Activated naive CD8-positive, alpha-beta T cell treated with anti-CD3 and anti-CD28 coated beads for 36 hours (primary cell): Measurements from ENCODE around the gene IFNA7. TPM values are rescaled to one million over a fixed set of nuclear protein-coding genes. Genes with fewer than 3 reads are reported as not detected.
"Not testable (repeated sequence)": the region's sequence is repeated elsewhere in the genome, so short reads cannot be mapped to it uniquely, and the experiment has no call there.

Experiments
- DNase-seq: peaks from one replicate; pipeline ENCODE4 v3.0.0; 2021
- H3K27ac Mint-ChIP-seq: one replicate; pipeline ENCODE4 v1.8.0; 2022; ENCODE audit warnings: mild to moderate bottlenecking, moderate library complexity, mixed read lengths
- H3K27me3 Mint-ChIP-seq: one replicate; pipeline ENCODE4 v1.8.0; 2022; ENCODE audit warnings: mild to moderate bottlenecking, mixed read lengths
- H3K36me3 Mint-ChIP-seq: one replicate; pipeline ENCODE4 v1.8.0; 2021; ENCODE audit warnings: mild to moderate bottlenecking, mixed read lengths
- H3K4me1 Mint-ChIP-seq: one replicate; pipeline ENCODE4 v1.8.0; 2021; ENCODE audit warnings: mixed read lengths
- H3K4me3 Mint-ChIP-seq: one replicate; pipeline ENCODE4 v1.8.0; 2022; ENCODE audit warnings: mild to moderate bottlenecking, moderate library complexity, mixed read lengths
- H3K9me3 Mint-ChIP-seq: one replicate; pipeline ENCODE4 v1.8.0; 2022; ENCODE audit warnings: mixed read lengths
- total RNA-seq, 2 experiments: library from RNA; stranded (reverse); gene quantifications; one replicate each; pipeline ENCODE4 v1.2.3, GENCODE V29; 2021

Gene IFNA7
- total RNA-seq, 2 experiments from 2014 or later = not detected

- not testable (repeated sequence) for H3K9me3 Mint-ChIP-seq, H3K4me1 Mint-ChIP-seq, H3K4me3 Mint-ChIP-seq, H3K27me3 Mint-ChIP-seq, DNase-seq, H3K36me3 Mint-ChIP-seq, H3K27ac Mint-ChIP-seq
Observed at GRCh38 chr9:21207043-21207442, 5.0 kb upstream of the IFNA7 start, which contains the start of gene IFNA10. IFNA10 (minus strand) TSS chr9:21207143; CDS start chr9:21207097, 46 bp downstream.

GRCh38 chr9:21205204-21205603 is 3.2 kb upstream of the IFNA7 start:
- no peaks in the 10 kb centered on the region for H3K36me3 Mint-ChIP-seq
- H3K27me3 Mint-ChIP-seq = peaks cover 10% of the 10 kb centered on the region
- H3K9me3 Mint-ChIP-seq = no peaks in the 10 kb centered on the region
- DNase-seq = no peak
- peaks cover 8% of the 10 kb centered on the region for H3K4me1 Mint-ChIP-seq
- no peak overlapping the region for H3K4me3 Mint-ChIP-seq
- no peak overlapping the region for H3K27ac Mint-ChIP-seq

GRCh38 chr9:21194867-21195776 is 6.9 kb downstream of the IFNA7 start:
- not testable (repeated sequence) for H3K4me1 Mint-ChIP-seq, H3K9me3 Mint-ChIP-seq, H3K36me3 Mint-ChIP-seq, H3K27me3 Mint-ChIP-seq, H3K27ac Mint-ChIP-seq
- peak; percentile 36 for DNase-seq
- H3K4me3 Mint-ChIP-seq = peak overlapping the region; percentile 0

GRCh38 chr9:21187487-21187886 is 14.5 kb downstream of the IFNA7 start, which contains the start of gene IFNA4:
IFNA4 (minus strand) TSS chr9:21187587; CDS start chr9:21187531, 56 bp downstream.
- H3K27me3 Mint-ChIP-seq, H3K27ac Mint-ChIP-seq, H3K4me1 Mint-ChIP-seq, H3K36me3 Mint-ChIP-seq, H3K4me3 Mint-ChIP-seq, H3K9me3 Mint-ChIP-seq, DNase-seq: not testable (repeated sequence)

GRCh38 chr9:21182810-21183736 is 18.9 kb downstream of the IFNA7 start:
- not testable (repeated sequence) for H3K36me3 Mint-ChIP-seq, H3K27me3 Mint-ChIP-seq, H3K4me1 Mint-ChIP-seq, H3K27ac Mint-ChIP-seq, H3K9me3 Mint-ChIP-seq, H3K4me3 Mint-ChIP-seq
- DNase-seq = peak; percentile 15

- Mint-ChIP-seq H3K27ac (no peak overlapping the region), H3K36me3 (no peaks in the 10 kb centered on the region), H3K4me1 (no peaks in the 10 kb centered on the region), H3K9me3 (no peaks in the 10 kb centered on the region), H3K27me3 (no peaks in the 10 kb centered on the region), H3K4me3 (no peak overlapping the region)
- DNase-seq = no peak
Observed at GRCh38 chr9:21174671-21175070, 27.3 kb downstream of the IFNA7 start.

- Mint-ChIP-seq H3K27ac (no peak overlapping the region), H3K27me3 (no peaks in the 10 kb centered on the region), H3K4me3 (no peak overlapping the region)
Observed at GRCh38 chr9:21172156-21172555, 29.8 kb downstream of the IFNA7 start.

GRCh38 chr9:21171351-21171750 is 30.7 kb downstream of the IFNA7 start:
- Mint-ChIP-seq H3K4me1 (peaks cover under 1% of the 10 kb centered on the region), H3K27ac (no peak overlapping the region)
- DNase-seq = no peak

More at GRCh38 chr9:21172156-21172555, 29.8 kb downstream of the IFNA7 start:
- H3K36me3 Mint-ChIP-seq = no peaks in the 10 kb centered on the region
- no peaks in the 10 kb centered on the region for H3K9me3 Mint-ChIP-seq
- H3K4me1 Mint-ChIP-seq = no peaks in the 10 kb centered on the region
- DNase-seq = no peak

GRCh38 chr9:21166560-21166959 is 35.4 kb downstream of the IFNA7 start, which contains the start of gene IFNA21:
IFNA21 (minus strand) TSS chr9:21166660; CDS start chr9:21166612, 48 bp downstream.
- H3K9me3 Mint-ChIP-seq, H3K27ac Mint-ChIP-seq, H3K36me3 Mint-ChIP-seq, H3K4me3 Mint-ChIP-seq, DNase-seq, H3K27me3 Mint-ChIP-seq: not testable (repeated sequence)
- peaks cover 13% of the 10 kb centered on the region for H3K4me1 Mint-ChIP-seq

More at GRCh38 chr9:21171351-21171750, 30.7 kb downstream of the IFNA7 start:
- no peaks in the 10 kb centered on the region for H3K36me3 Mint-ChIP-seq
- H3K4me3 Mint-ChIP-seq = no peak overlapping the region
- H3K27me3 Mint-ChIP-seq = no peaks in the 10 kb centered on the region
- H3K9me3 Mint-ChIP-seq = no peaks in the 10 kb centered on the region

GRCh38 chr9:21165516-21165915 is 36.5 kb downstream of the IFNA7 start:
- no peaks in the 10 kb centered on the region for H3K27me3 Mint-ChIP-seq
- no peak overlapping the region for H3K4me3 Mint-ChIP-seq
- no peak overlapping the region for H3K27ac Mint-ChIP-seq
- peaks cover 2% of the 10 kb centered on the region for H3K9me3 Mint-ChIP-seq
- no peaks in the 10 kb centered on the region for H3K36me3 Mint-ChIP-seq
- H3K4me1 Mint-ChIP-seq = peaks cover 20% of the 10 kb centered on the region
- DNase-seq = no peak

- H3K36me3 Mint-ChIP-seq = no peaks in the 10 kb centered on the region
- peaks cover 5% of the 10 kb centered on the region for H3K9me3 Mint-ChIP-seq
- H3K27ac Mint-ChIP-seq = no peak overlapping the region
- H3K27me3 Mint-ChIP-seq = no peaks in the 10 kb centered on the region
- H3K4me3 Mint-ChIP-seq = peak overlapping the region; percentile 18
- peaks cover 24% of the 10 kb centered on the region for H3K4me1 Mint-ChIP-seq
- DNase-seq = peak; percentile 21
Observed at GRCh38 chr9:21160178-21160577, 41.8 kb downstream of the IFNA7 start.

GRCh38 chr9:21155501-21155900 is 46.5 kb downstream of the IFNA7 start:
- DNase-seq = no peak
- Mint-ChIP-seq H3K27ac (no peak overlapping the region), H3K36me3 (no peaks in the 10 kb centered on the region), H3K9me3 (peaks cover 3% of the 10 kb centered on the region), H3K4me1 (peaks cover 13% of the 10 kb centered on the region), H3K4me3 (no peak overlapping the region), H3K27me3 (no peaks in the 10 kb centered on the region)

- no peaks in the 10 kb centered on the region for H3K27me3 Mint-ChIP-seq
- DNase-seq = no peak
- no peak overlapping the region for H3K4me3 Mint-ChIP-seq
- H3K36me3 Mint-ChIP-seq = no peaks in the 10 kb centered on the region
- H3K27ac Mint-ChIP-seq = no peak overlapping the region
- H3K4me1 Mint-ChIP-seq = peaks cover 7% of the 10 kb centered on the region
- H3K9me3 Mint-ChIP-seq = peaks cover 4% of the 10 kb centered on the region
Observed at GRCh38 chr9:21154018-21154608, 47.9 kb downstream of the IFNA7 start.

- peaks cover 8% of the 10 kb centered on the region for H3K9me3 Mint-ChIP-seq
- no peak overlapping the region for H3K27ac Mint-ChIP-seq
- peaks cover 7% of the 10 kb centered on the region for H3K4me1 Mint-ChIP-seq
- H3K27me3 Mint-ChIP-seq = no peaks in the 10 kb centered on the region
- DNase-seq = no peak
- no peak overlapping the region for H3K4me3 Mint-ChIP-seq
- H3K36me3 Mint-ChIP-seq = peaks cover under 1% of the 10 kb centered on the region
Observed at GRCh38 chr9:21153336-21154017, 48.5 kb downstream of the IFNA7 start.
